ENCODE results near the gene NUDCD3.

Gene NUDCD3

DNA sequence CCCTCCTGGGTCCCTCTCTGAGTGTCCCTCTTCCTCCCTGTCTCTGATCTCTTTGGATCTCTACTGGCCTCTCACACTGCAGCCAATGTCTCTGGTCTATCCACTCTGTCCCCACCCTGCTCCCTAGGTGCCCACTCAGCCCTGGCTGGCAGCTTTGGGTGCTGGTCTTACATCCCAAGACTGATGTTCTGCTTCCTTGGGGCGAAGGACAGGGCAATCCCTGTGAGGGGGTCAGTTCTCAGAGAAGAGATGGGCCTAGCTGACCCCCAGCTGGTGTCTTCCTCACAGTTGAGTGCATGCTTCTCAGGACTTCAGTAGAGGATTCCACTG lies 113.4 kb downstream of the NUDCD3 start:
- no peak overlapping the region for H3K9ac ChIP-seq
- no peak overlapping the region for H3K4me2 ChIP-seq
- no peaks in the 10 kb centered on the region for H3K27me3 ChIP-seq
- H3K4me3 ChIP-seq, result no peak overlapping the region
- H3K9me3 ChIP-seq (replicated peaks in 1 of 11), result no peaks in the 10 kb centered on the region
- no peak for TF ChIP-seq Cebpa-rat (IDR thresholded peaks at IDR 0.05)
- no peaks in the 10 kb centered on the region for H3K4me1 ChIP-seq
- no peak overlapping the region for H3K27ac ChIP-seq
- H3K36me3 ChIP-seq, result peaks cover 0 to 13% (median 0%) of the 10 kb centered on the region in 11 experiments; a peak in 6 of 22 replicates
- peaks cover 0 to 32% (median 0%) of the 10 kb centered on the region in 11 experiments; a peak in 6 of 22 replicates for H4K20me1 ChIP-seq

DNA sequence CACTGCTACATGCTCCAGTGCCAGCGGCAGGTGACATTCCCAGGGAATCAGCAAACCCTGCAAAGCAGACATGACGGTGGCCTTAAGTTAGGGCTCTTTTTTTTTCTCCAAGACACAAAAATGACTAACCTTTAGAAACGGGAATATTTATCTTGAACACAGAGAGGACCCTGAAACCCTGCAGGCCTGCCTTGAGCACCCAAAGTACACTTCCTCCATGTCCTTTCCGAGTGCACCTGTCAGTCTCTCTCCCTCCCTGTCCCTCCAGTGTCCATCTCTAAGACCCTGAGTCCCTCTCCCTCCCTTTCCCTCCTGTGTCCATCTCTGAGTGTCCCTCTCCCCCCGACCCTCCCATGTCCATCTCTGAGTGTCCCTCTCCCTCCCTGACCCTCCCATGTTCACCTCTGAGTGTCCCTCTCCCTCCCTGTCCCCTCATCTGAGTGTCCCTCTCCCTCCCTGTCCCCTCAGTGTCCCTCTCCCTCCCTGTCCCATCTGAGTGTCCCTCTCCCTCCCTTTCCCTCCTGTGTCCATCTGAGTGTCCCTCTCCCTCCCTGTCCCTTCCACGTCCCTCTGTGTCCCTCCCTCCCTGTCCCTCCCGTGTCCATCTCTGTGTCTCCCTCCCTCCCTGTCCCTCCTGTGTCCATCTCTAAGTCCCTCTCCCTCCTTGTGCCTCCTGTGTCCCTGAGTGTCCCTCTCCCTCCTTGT lies 113.9 kb downstream of the NUDCD3 start:
- no peak overlapping the region for H3K27ac ChIP-seq

DNA sequence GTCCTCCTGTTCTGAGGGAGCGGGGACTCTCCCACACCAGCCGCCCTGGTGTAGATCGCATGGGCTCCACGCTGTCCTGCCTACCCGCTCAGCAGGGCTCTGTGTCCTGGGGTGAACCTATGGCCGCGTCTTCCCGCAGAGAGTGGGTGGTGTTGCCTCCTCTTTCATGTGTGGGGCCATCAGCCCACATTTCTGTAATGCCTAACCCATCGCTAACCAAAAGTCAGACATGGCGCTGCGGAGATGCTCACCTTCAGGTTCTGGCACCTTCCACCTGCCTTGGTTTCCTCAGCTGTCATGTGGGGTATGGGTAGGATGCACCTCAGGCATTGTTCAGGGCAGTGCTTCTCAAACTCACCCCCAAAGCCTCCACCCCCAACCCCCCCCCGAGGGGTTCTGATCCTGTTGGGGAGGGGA lies 114.5 kb downstream of the NUDCD3 start:
- Histone ChIP-seq H3K27ac (no peak overlapping the region), H3K9me3 (replicated peaks in 1 of 11) (no peaks in the 10 kb centered on the region), H3K4me1 (no peaks in the 10 kb centered on the region), H3K36me3 (peaks cover 0 to 2% (median 0%) of the 10 kb centered on the region in 11 experiments; a peak in 1 of 22 replicates), H3K4me3 (no peak overlapping the region), H3K27me3 (no peaks in the 10 kb centered on the region), H4K20me1 (peaks cover 0 to 27% (median 0%) of the 10 kb centered on the region in 11 experiments; a peak in 5 of 22 replicates), H3K4me2 (no peak overlapping the region), H3K9ac (no peak overlapping the region)
- TF ChIP-seq Cebpa-rat (IDR thresholded peaks at IDR 0.05), result no peak

More for the DNA sequence above, 113.9 kb downstream of the NUDCD3 start:
- Histone ChIP-seq H3K4me3 (no peak overlapping the region), H3K4me2 (no peak overlapping the region), H3K9me3 (replicated peaks in 1 of 11) (no peaks in the 10 kb centered on the region), H3K36me3 (peaks cover 0 to 8% (median 0%) of the 10 kb centered on the region in 11 experiments; a peak in 5 of 22 replicates), H3K9ac (no peak overlapping the region), H3K4me1 (no peaks in the 10 kb centered on the region), H3K27me3 (no peaks in the 10 kb centered on the region), H4K20me1 (peaks cover 0 to 28% (median 0%) of the 10 kb centered on the region in 11 experiments; a peak in 6 of 22 replicates)
- no peak for TF ChIP-seq Cebpa-rat (IDR thresholded peaks at IDR 0.05)

DNA sequence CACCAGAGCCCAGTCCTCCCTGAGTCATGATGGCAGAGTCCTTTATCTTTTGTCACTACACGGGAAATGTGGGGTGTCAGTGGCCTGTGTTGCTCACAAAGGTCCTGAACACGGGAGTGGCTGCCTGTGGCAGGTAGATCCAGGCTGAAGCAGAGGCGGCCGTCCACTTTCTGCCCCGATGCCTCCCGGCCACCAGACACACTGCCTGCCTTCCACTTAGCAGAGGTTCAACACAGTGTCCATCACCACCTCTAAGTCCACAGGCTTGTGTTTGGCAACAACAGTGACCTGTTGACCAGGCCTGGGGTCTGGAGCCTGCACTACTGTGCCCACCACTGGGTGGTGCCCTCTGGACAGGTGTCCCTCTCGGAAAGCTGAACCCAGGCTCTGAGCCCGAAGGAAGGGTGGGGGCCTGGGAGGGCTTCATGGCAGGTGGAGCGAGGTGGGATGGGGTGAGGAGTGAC lies 115.2 kb downstream of the NUDCD3 start:
- Histone ChIP-seq H3K9ac (no peak overlapping the region), H3K4me1 (no peaks in the 10 kb centered on the region), H3K4me2 (no peak overlapping the region), H3K9me3 (replicated peaks in 1 of 11) (no peaks in the 10 kb centered on the region; a peak in 1 of 22 replicates), H3K27me3 (no peaks in the 10 kb centered on the region), H3K36me3 (no peaks in the 10 kb centered on the region), H3K27ac (no peak overlapping the region), H3K4me3 (no peak overlapping the region), H4K20me1 (peaks cover 0 to 21% (median 0%) of the 10 kb centered on the region in 11 experiments; a peak in 3 of 22 replicates)
- TF ChIP-seq Cebpa-rat (IDR thresholded peaks at IDR 0.05), result no peak

DNA sequence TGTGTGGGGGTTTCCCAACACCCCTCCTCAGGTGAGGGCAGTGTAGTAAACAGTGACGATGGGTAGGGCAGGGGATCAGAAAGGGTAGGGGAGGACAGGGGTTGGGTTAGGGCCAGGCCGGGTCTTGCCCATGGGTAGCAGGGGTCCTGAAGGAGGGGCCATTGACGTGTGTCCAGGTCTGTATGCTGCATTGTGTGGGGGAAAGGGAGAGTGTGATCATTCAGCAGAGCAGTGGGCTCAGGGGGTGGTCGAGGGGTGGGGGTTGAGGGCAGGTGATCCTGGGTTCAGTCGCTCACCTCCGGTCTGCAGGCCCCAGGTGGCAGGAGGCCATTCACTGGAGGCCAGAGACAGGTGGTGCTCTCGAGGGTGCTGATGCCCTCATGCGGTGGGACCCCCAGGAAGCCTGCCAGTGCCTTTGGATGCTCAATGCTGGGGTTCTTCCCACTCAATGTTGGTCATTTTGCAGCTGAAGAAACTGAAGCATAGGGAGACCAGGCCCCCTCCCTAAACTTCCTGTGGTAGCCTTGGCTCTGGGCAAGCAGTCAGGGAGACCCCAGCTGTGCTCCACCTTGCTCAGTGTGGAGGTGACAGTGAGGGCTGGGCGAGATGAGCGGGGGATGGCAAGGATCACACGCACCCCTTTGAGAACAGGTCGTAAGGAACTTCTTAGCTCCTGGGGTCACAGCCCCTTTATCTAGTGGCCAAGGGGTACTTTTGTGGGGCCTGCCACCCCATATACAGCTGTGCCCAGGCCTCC lies 116.3 kb downstream of the NUDCD3 start:
- peaks cover 0 to 13% (median 0%) of the 10 kb centered on the region in 11 experiments; a peak in 3 of 22 replicates for H4K20me1 ChIP-seq
- H3K27me3 ChIP-seq, result no peaks in the 10 kb centered on the region
- H3K9me3 ChIP-seq (replicated peaks in 1 of 11), result peaks cover 0 to 8% (median 3%) of the 10 kb centered on the region in 11 experiments; a peak in 8 of 22 replicates
- no peak overlapping the region for H3K27ac ChIP-seq
- no peak overlapping the region for H3K4me3 ChIP-seq
- no peaks in the 10 kb centered on the region for H3K36me3 ChIP-seq
- TF ChIP-seq Cebpa-rat (IDR thresholded peaks at IDR 0.05), result no peak
- no peaks in the 10 kb centered on the region for H3K4me1 ChIP-seq
- H3K9ac ChIP-seq, result no peak overlapping the region
- no peak overlapping the region for H3K4me2 ChIP-seq

DNA sequence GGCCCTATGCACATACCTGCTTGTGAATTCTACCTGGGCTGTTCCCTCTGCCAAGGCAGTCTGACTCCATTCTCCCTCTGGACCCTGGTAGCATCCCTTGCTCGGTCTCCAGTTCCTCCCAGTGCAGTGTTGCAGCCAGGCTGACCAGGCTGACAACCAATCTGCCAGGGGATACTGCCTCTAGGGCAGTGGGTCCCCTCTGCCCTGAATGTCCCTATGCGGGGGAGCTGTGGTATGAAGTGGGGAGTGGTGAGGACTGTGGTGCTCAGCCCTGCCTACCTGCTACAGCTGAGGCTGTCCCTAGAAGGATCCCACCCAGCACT lies 117.1 kb downstream of the NUDCD3 start:
- no peak overlapping the region for H3K9ac ChIP-seq
- peaks cover 0 to 16% (median 11%) of the 10 kb centered on the region in 11 experiments; a peak in 15 of 22 replicates for H3K9me3 ChIP-seq (replicated peaks in 1 of 11)
- TF ChIP-seq Cebpa-rat (IDR thresholded peaks at IDR 0.05), result no peak
- H3K27me3 ChIP-seq, result no peaks in the 10 kb centered on the region
- H3K4me1 ChIP-seq, result no peaks in the 10 kb centered on the region
- H3K27ac ChIP-seq, result no peak overlapping the region
- H3K36me3 ChIP-seq, result no peaks in the 10 kb centered on the region
- no peak overlapping the region for H3K4me2 ChIP-seq
- H3K4me3 ChIP-seq, result no peak overlapping the region
- peaks cover 0 to 13% (median 0%) of the 10 kb centered on the region in 11 experiments; a peak in 3 of 22 replicates for H4K20me1 ChIP-seq

DNA sequence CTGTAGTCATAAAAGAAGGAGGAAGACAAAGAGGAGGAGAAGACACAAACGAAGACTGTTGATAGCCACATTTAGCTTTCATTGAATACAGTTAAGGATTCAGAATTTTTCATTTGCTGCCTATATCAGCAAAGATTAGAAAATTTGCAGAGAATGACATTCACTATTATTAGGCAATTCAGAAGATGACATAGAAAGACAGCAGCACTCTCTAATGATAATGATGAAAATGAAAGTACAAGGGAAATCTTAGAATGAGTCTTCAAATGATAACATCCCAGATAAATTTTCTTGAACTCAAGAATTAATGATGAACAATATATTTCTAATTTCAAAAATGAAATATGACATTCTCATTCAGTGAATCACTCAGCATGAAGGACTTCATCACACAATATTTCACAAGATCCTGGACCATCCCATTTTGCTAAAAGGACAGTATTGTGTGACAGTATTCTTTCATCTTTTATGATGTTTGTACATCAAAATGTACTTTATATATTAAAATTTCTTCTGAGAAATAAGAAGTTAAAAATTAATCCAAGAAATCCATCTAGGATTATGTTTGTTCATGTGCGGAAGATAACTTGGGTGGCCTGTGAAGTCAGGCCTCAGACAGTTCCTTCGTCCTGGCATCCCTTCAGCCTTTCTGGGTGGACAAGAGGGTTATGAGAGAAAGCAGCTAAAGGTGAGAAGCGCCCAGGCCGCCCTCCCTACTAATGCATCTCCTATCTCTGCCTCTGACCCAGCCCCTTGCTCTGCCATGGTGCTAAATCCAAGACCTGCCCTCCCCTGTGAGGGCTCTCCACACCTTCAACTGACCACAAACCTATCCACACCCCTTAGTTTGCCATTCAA lies 117.7 kb downstream of the NUDCD3 start:
- no peaks in the 10 kb centered on the region for H3K27me3 ChIP-seq
- no peak overlapping the region for H3K27ac ChIP-seq
- no peak overlapping the region for H3K4me2 ChIP-seq
- no peak overlapping the region for H3K9ac ChIP-seq
- TF ChIP-seq Cebpa-rat (IDR thresholded peaks at IDR 0.05), result no peak
- peaks cover 0 to 8% (median 0%) of the 10 kb centered on the region in 11 experiments; a peak in 3 of 22 replicates for H4K20me1 ChIP-seq
- H3K9me3 ChIP-seq (replicated peaks in 1 of 11), result peaks cover 0 to 17% (median 12%) of the 10 kb centered on the region in 11 experiments; a peak in 15 of 22 replicates
- no peak overlapping the region for H3K4me3 ChIP-seq
- H3K4me1 ChIP-seq, result peaks cover 0 to 5% (median 0%) of the 10 kb centered on the region in 10 experiments; a peak in 5 of 20 replicates
- no peaks in the 10 kb centered on the region for H3K36me3 ChIP-seq

DNA sequence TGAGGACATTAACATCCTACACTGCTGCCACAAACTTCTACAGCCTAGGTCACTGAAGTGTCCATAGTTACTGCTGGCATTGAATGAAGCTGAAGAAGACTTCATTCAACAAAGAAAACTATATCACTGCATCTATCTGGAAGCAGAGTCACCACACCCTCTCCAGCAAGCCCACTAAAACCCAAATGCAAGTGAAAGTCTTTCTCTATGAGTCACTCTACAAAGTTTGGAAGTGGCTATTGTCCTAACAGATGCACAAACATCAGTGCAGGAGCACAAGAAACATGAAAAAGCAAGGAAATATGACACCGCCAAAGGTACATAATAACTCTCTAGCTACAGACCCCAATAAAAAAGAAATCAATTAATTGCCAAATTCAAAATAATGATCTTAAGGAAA lies 121.6 kb downstream of the NUDCD3 start:
- Histone ChIP-seq H4K20me1 (no peaks in the 10 kb centered on the region), H3K27me3 (no peaks in the 10 kb centered on the region), H3K9me3 (replicated peaks in 1 of 11) (peaks cover 0 to 17% (median 12%) of the 10 kb centered on the region in 11 experiments; a peak in 15 of 22 replicates), H3K27ac (no peak overlapping the region), H3K4me1 (peaks cover 0 to 8% (median 0%) of the 10 kb centered on the region in 10 experiments; a peak in 5 of 20 replicates), H3K36me3 (no peaks in the 10 kb centered on the region), H3K4me2 (no peak overlapping the region), H3K4me3 (no peak overlapping the region), H3K9ac (no peak overlapping the region)
- TF ChIP-seq Cebpa-rat (IDR thresholded peaks at IDR 0.05), result no peak
